GM12878 (cell line): ENCODE results near the gene RBMS3. TPM values are rescaled to one million over a fixed set of nuclear protein-coding genes. Genes with fewer than 3 reads are reported as not detected.

Experiments used
- ATAC-seq: fragments of 200-7000 bp; cut with Tn5 transposase; 3 replicates; pipeline ENCODE4 v1.9.1; 2020; ENCODE audit warnings: mild to moderate bottlenecking, moderate library complexity
- BruUV-seq: library from RNA; stranded (reverse); fragments of 400-500 nt; replicated peaks from 2 replicates; lab custom pipeline; 2021; lab: Mats Ljungman, UMichigan
- CTCF ChIA-PET: fragments of 300-600 bp; sonication (Branson Sonifier 250); formaldehyde crosslinking; extraction: SDS; loops from one replicate; lab custom pipeline; 2021; ENCODE audit warnings: inconsistent platforms; lab: Yijun Ruan, JAX
- POLR2A ChIA-PET: fragments of 350-600 bp; formaldehyde crosslinking; extraction: SDS; loops from one replicate; lab custom pipeline; 2021; ENCODE audit warnings: inconsistent platforms; lab: Charles Lee
- RAD21 ChIA-PET: fragments of 300-600 bp; sonication (Branson Sonifier 250); formaldehyde crosslinking; loops from one replicate; lab custom pipeline; 2023; ENCODE audit warnings: antibody characterized with exemption; ENCODE audit not compliant: unreplicated experiment; lab: Charles Lee
- SMC1A ChIA-PET: fragments of 300-600 bp; sonication (Branson Sonifier 250); formaldehyde crosslinking; loops from one replicate; lab custom pipeline; 2023; ENCODE audit not compliant: unreplicated experiment, uncharacterized antibody; lab: Charles Lee
- DNase-seq: peaks from one replicate; pipeline ENCODE4 v3.0.0-alpha.2; 2011; ENCODE audit warnings: low read depth, low spot score
- FAIRE-seq: peaks from 3 replicates; lab custom pipeline; 2011; peaks lifted over from hg19 to GRCh38; lab: Jason Lieb, UNC
- H2AFZ ChIP-seq: 2 replicates; pipeline ENCODE4 v1.6.0; 2011; ENCODE audit warnings: low read depth, low read length, control low read depth; ENCODE audit not compliant: control insufficient read depth
- H3K27ac ChIP-seq: 2 replicates; pipeline ENCODE4 v1.5.1; 2011; ENCODE audit warnings: control low read depth; ENCODE audit not compliant: control insufficient read depth, insufficient read depth
- H3K27me3 ChIP-seq, 2 experiments: replicated peaks in 1 of 2; 2 replicates each; pipeline versions ENCODE4 v1.6.0 to v1.6.1; 2011; ENCODE audit warnings: low read length in 1 of 2; ENCODE audit not compliant: control insufficient read depth in 2 of 2, insufficient read depth in 2 of 2
- H3K36me3 ChIP-seq, 2 experiments: 2 replicates each; pipeline ENCODE4 v1.5.1; 2011; ENCODE audit warnings: low read length in 1 of 2; ENCODE audit not compliant: control insufficient read depth in 2 of 2, insufficient read depth in 2 of 2
- H3K4me1 ChIP-seq: 2 replicates; pipeline ENCODE4 v1.6.1; 2011; ENCODE audit warnings: mild to moderate bottlenecking, low read length, moderate library complexity, mixed read lengths; ENCODE audit not compliant: control insufficient read depth, insufficient read depth
- H3K4me2 ChIP-seq: 2 replicates; pipeline ENCODE4 v1.6.0; 2011; ENCODE audit warnings: control low read depth; ENCODE audit not compliant: control insufficient read depth, insufficient read depth
- H3K4me3 ChIP-seq: fragments of 200-600 bp; sonication (generic); 2 replicates; pipeline ENCODE4 v1.5.1; 2016
- H3K79me2 ChIP-seq: 2 replicates; pipeline ENCODE4 v1.6.0; 2011; ENCODE audit warnings: low read length; ENCODE audit not compliant: control insufficient read depth, insufficient read depth
- H3K9ac ChIP-seq: 2 replicates; pipeline ENCODE4 v1.8.0; 2011; ENCODE audit warnings: low read length, control low read depth, mixed read lengths; ENCODE audit not compliant: control insufficient read depth, insufficient read depth
- H3K9me3 ChIP-seq: replicated peaks from 3 replicates; pipeline ENCODE4 v1.5.1; 2011; ENCODE audit warnings: mild to moderate bottlenecking, low read length; ENCODE audit not compliant: control insufficient read depth, insufficient read depth
- H4K20me1 ChIP-seq: 2 replicates; pipeline ENCODE4 v1.6.0; 2011; ENCODE audit not compliant: control insufficient read depth, insufficient read depth
- BACH1 ChIP-seq: fragments of 450-650 bp; IDR thresholded peaks from 2 replicates; pipeline ENCODE4 v1.6.1; 2017; ENCODE audit warnings: mild to moderate bottlenecking, borderline replicate concordance
- CREB1 ChIP-seq: IDR thresholded peaks from 2 replicates; pipeline ENCODE4 v1.6.1; 2012; ENCODE audit warnings: low read depth, mild to moderate bottlenecking, inconsistent platforms
- HSF1 ChIP-seq: fragments of 150-350 bp; IDR thresholded peaks from 2 replicates; pipeline ENCODE4 v1.6.1; 2014; ENCODE audit warnings: mild to moderate bottlenecking, low read depth, low read length
- KLF5 ChIP-seq: fragments of 450-650 bp; IDR thresholded peaks from 2 replicates; pipeline ENCODE4 v1.6.1; 2014; ENCODE audit warnings: mild to moderate bottlenecking; ENCODE audit not compliant: partially characterized antibody
- LARP7 ChIP-seq: fragments of 450-650 bp; IDR thresholded peaks from 2 replicates; pipeline ENCODE4 v1.6.1; 2017; ENCODE audit warnings: mild to moderate bottlenecking
- MEF2A ChIP-seq: IDR thresholded peaks from 2 replicates; pipeline ENCODE4 v1.6.1; 2011; ENCODE audit warnings: low read depth, mild to moderate bottlenecking, low read length, moderate library complexity; ENCODE audit not compliant: insufficient read depth
- MTA2 ChIP-seq: fragments of 450-650 bp; IDR thresholded peaks from 2 replicates; pipeline ENCODE4 v1.6.1; 2016; ENCODE audit warnings: low read depth, mild to moderate bottlenecking, moderate library complexity
- SIX5 ChIP-seq: IDR thresholded peaks from 2 replicates; pipeline ENCODE4 v1.6.1; 2011; ENCODE audit warnings: mild to moderate bottlenecking, low read depth, low read length, moderate library complexity; ENCODE audit not compliant: severe bottlenecking
- SREBF2 ChIP-seq: IDR thresholded peaks from 2 replicates; pipeline ENCODE4 v1.6.1; 2012; ENCODE audit warnings: mild to moderate bottlenecking, low read length
- SUPT20H ChIP-seq: IDR thresholded peaks from 2 replicates; pipeline ENCODE4 v1.6.1; 2011; ENCODE audit warnings: low read depth, mild to moderate bottlenecking, low read length, moderate library complexity, borderline replicate concordance; ENCODE audit not compliant: control insufficient read depth
- WGBS: methylation state at CpG from one replicate; pipeline ENCODE4 v1.1.6; 2016; ENCODE audit warnings: low lambda C conversion rate; ENCODE audit not compliant: insufficient replicate concordance, insufficient coverage; ENCODE audit errors: missing lambda C conversion rate; 5-methylcytosine and 5-hydroxymethylcytosine counted together
- in situ Hi-C: fragments of 300-500 bp; cut with MboI; formaldehyde crosslinking; loops from 9 replicates; pipeline ENCODE4 v1.14.3; 2018; ENCODE audit warnings: mixed read lengths
- intact Hi-C: fragments of 100-400 bp; cut with micrococcal nuclease; formaldehyde crosslinking; loops from one replicate; pipeline ENCODE4 v1.14.2; 2022; ENCODE audit not compliant: unreplicated experiment
- polyA plus RNA-seq, 11 experiments: library from polyadenylated mRNA; depleted of rRNA in 4 of 11; unstranded in 6 of 11; stranded (reverse) in 5 of 11; fragments of >200 nt; fragmentation: Nextera tagmentation in 4 of 11; fragmentation: Illumina TruSeq in 1 of 11; extraction: Ambion mirVana in 4 of 11; extraction: Trizol in 1 of 11; gene quantifications; 1 replicate in 1 of 11; 2 replicates in 10 of 11; pipeline versions ENCODE4 v1.2.1 to v1.2.3, GENCODE V29; 2011 to 2016; ENCODE audit warnings: inconsistent platforms in 2 of 11, missing spikeins in 2 of 11, low read depth in 1 of 11
- total RNA-seq, 4 experiments: library from RNA; depleted of rRNA in 3 of 4; stranded (reverse); fragments of >200 nt in 3 of 4; fragmentation: Illumina TruSeq in 1 of 4; extraction: Trizol in 1 of 4; gene quantifications; 2 replicates each; pipeline versions ENCODE4 v1.2.1 to v1.2.3, GENCODE V29; 2013 to 2021

The RBMS3 gene
- total and polyA plus RNA-seq, 10 of the 15 experiments (the other 5 are each of a cell fraction or from before 2014, with no cell fraction given), result 0.79 to 4.7 (median 3.1) TPM

GRCh38 chr3:29591579-29591978, 310.7 kb downstream of the RBMS3 start:
- in situ Hi-C loops, result no loop called here
- H3K36me3 ChIP-seq, result no peaks in the 10 kb centered on the region
- no peak overlapping the region for H3K9ac ChIP-seq
- FAIRE-seq (peak; percentile 13), DNase-seq (no peak)
- H3K79me2 ChIP-seq, result no peaks in the 10 kb centered on the region
- TF ChIP-seq LARP7, result no peak
- TF ChIP-seq MTA2, result no peak
- TF ChIP-seq SUPT20H, result no peak
- no peak for TF ChIP-seq BACH1
- no peak for TF ChIP-seq HSF1
- TF ChIP-seq KLF5, result no peak
- no peak for TF ChIP-seq SIX5
- TF ChIP-seq CREB1, result no peak
- TF ChIP-seq MEF2A, result no peak
- TF ChIP-seq SREBF2, result no peak
- TF ChIP-seq, all 136 proteins: peak for 0
- ATAC-seq, result no peak
- H3K27ac ChIP-seq, result no peak overlapping the region
- H3K27me3 ChIP-seq, result no peaks in the 10 kb centered on the region
- CTCF ChIA-PET, result no interaction called here
- no peaks in the 10 kb centered on the region for H3K4me1 ChIP-seq
- RAD21 ChIA-PET, result no interaction called here
- no peak overlapping the region for H3K4me3 ChIP-seq
- peaks cover 1% of the 10 kb centered on the region; the same call in 1 of the 3 replicates for H3K9me3 ChIP-seq
- POLR2A ChIA-PET, result no interaction called here
- H4K20me1 ChIP-seq, result no peaks in the 10 kb centered on the region
- WGBS, result 13% methylated on average over 3 of the region's 3 CpGs
- no peak overlapping the region for H3K4me2 ChIP-seq
- no peak overlapping the region for H2AFZ ChIP-seq
- SMC1A ChIA-PET, result no interaction called here
- BruUV-seq, result no TSS peak
- intact Hi-C loops, result no loop called here
